Inferior parietal cortex (tissue), 1 donor: ENCODE results near the gene TOP1.

Experiments
- DNase-seq: peaks from one replicate; pipeline ENCODE4 v3.0.0-alpha.2; 2016; ENCODE audit errors: extremely low spot score

Gene TOP1

DNA sequence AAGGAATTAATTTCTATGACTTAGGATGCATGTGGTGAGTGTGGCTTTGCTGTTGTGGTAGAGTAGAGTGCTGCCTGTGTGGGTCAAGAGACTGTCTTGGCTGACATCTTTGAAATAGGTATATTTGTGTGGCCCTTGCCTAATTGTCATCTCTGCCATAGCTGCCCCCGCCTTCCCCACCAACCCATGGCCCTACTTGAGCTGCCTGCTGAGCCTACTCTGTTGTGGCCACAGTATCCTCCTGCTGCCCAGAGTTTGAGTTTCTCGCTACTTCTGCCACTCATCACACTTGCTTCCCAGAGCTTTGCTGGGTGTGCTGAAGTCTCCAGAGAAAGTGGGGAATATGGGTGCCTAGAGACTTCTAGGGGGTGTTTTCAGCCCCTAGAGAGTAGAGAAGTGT lies 116.7 kb downstream of the TOP1 start:
- DNase-seq: no peak

DNA sequence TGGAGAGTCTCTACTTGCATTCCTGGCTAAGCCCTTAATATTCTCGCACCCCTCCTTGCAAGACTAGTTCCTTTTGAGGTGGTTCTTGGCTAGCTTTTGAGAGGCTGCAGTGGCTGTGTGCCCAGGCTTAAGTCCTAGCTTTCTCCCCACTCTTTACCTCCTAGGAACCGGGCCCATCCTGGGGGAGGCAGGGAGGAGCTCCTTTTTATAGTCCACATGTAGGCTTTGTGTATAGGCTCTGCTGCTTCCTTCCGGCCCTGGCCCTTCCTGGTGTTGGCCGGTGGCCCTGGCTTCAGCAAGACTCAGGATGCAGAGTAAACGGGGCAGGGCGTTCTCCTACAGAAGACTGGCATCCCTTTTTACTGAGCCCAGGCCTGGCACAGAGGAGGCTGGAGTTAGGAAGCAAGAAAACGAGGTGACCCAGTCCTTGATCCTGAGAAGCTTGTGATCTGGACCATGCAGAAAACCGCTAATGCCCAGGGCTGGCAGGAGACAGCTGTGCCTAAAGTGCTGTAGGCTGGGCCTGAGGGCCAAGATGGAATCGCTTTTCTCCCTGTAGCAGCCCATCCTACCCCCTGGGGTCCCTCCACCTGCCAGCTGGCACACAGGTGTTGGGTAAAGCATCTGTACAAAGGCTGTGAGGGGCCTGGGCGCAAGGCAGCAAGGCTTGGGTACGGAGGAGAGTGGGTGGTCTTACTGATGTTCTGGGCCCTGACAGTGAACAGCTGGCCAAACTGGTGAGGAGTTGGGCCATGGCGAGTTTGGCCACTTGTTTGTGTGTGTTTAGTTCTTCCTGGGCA lies 117.4 kb downstream of the TOP1 start:
- DNase-seq: no peak

DNA sequence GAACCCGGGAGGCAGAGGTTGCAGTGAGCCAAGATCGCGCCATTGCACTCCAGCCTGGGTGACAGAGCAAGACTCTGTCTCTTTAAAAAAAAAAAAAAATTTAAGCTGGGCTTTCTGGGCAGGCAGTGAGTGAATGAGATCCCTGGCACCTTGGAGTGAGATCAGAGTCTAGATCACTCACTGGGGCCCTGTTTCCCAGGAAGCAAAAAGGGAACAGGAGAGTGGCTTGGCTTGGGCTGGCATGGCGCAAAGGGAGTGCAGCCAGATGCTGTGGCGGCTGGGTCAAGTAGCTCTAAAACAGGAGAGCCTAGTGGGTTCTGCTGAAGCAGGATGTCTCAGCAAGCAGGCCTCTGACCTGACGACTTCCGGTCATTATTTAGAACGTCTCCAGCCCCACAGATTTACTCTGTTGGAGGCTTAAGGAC lies 119.2 kb downstream of the TOP1 start:
- no peak for DNase-seq

DNA sequence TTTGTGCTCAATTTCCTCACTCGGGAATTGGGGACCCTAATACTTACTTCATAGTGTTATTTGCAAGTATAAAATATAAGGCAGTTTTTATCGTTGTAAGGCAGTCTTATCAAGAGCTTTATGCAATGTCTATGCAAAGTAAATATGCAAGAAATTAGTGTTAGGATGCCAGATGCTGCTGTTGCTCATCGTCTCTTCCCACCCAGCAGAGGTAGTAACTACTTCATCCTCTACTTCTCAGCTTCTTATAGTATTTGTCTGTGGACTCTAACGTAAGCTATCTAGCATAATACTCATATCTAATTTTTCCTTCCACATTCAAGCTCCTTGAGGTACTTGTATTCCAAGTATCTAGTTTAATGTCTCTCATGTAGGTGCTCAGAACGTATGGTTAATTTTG lies 120.3 kb downstream of the TOP1 start:
- DNase-seq: no peak

DNA sequence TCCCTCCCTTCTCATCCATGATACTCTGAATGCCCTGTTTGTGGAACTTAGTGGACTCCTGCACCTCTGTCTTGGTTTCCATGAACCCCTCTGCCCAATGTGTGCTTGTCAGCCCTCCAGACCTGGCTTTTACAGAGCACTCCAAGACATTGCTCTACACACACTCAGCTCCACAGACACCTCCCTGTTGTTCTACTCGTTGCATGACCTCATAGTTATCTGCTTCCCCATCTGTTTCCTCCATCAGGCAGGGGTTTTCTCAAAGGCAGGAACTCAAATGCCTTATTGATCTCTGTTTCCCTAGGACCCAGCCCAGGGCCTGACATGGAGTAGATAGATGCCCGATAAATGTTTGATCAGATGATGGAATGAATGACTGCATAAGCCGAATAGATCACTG lies 122.0 kb downstream of the TOP1 start:
- DNase-seq: no peak

DNA sequence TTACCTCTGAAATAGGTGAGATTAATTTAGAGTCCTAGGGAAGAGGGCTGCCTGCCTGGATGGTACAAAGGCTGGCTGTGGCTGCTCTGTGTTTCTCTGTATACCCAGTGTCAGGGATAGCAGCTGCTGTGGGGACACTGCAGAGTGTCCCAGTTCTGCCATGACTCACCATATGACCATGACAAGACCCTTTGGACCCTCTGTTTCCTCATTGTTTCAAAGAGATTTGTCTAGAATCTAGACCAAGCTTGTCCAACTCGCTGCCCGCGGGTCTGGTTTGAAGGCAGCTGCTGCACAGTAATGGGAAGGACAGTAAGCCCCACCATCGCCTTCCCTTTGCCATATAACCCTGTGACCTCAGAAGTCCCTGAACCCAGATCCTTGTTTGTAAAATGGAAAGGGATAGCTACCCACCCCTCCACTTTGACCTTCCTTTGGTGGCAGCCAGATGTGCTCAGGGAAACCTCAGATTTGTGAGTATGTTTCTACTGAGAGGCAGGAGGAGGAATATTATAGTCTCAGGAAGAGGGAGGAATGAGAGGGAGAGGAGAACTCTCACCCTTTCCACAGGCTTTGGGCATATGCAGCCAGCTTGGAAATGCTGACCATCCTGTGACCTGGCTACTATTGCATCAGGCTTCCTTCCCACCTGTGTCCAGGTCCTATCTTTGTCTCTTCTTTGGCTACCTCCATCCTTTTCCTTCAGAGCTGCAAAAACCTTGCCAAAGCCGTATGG lies 122.7 kb downstream of the TOP1 start:
- DNase-seq: no peak

DNA sequence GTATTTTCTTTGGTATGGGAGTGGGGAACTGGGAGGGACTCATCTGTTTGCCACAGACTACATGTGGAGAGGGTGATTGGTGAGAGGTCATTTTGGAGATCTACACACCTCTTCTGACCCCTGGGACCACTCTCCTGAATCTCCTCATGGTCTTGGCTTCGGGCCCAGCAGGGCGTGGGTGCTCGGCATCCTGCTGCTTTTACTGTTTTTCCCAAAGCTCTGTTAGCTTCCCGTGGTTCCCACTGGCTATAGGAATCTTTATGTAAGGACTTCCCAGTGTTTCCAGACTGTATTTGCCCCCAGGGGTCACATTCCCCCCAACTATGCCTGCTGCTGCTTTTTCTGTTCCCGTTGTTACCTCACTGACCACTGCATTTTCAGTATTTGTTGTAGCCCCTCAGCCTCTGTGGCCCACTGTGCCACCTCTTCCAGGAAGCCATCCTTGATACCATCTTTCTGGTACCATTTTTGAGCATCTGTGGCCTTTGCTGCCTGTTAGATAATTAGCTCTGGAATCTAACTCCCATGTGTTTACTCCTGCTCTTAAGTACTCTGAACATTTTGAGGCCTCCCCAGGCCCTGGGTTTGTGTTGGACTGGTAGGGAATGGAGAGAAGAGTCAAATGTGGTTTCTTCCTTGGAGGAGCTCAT lies 123.6 kb downstream of the TOP1 start:
- DNase-seq: no peak

DNA sequence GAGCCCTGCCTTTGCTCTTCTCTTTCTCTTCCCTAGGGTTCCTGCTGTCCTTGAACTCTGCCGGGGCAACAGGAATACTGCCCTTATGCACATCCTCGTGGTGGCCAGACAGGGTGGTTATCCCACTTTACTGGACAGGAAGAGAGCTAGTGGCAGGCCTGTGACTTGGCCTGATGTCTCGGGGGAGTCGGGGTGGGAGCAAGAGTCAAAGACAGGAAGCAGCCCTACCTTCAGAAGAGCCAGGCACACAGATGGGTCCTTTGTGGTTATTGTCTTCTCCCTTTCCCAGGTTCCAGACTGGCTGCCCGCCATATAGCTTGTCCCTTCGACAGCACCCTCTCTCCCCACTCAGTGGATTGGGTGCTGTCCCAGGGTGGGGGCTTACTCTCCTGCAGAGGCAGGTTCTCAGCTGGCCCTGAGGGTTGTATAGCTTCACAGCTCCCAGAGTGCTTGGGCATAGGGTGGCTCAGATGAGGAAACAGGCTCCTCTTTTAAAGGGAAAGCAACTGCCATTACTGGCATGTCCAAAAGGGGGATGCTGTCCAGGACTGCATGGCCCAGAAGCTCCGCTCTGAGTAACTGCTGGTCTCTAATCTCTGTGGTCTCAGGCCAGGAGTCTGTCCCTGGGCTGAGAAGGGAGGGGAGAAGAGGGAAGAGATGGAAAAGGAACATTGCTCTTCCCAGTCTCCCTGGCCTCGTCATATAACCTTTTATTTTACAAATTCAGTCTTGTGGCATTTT lies 126.0 kb downstream of the TOP1 start:
- no peak for DNase-seq

DNA sequence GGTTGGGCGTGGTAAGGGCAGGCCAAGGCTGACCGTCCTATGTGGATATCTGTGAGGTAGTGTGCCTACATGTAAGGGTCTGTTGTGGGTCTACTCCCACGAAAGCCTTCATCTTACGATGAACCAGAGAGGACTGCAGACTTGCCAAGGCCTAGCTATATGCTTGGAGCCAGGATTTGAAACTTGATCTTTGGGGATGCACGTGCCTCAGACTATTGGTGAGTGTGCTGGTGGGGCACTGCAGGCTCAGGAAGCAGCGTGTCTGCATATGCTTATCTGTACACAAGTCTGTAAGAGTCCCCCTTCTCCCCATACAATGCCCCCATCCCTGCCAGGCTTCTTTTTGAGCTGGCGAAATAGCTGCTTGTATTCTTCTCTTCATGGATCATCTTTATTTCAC lies 126.6 kb downstream of the TOP1 start:
- no peak for DNase-seq

DNA sequence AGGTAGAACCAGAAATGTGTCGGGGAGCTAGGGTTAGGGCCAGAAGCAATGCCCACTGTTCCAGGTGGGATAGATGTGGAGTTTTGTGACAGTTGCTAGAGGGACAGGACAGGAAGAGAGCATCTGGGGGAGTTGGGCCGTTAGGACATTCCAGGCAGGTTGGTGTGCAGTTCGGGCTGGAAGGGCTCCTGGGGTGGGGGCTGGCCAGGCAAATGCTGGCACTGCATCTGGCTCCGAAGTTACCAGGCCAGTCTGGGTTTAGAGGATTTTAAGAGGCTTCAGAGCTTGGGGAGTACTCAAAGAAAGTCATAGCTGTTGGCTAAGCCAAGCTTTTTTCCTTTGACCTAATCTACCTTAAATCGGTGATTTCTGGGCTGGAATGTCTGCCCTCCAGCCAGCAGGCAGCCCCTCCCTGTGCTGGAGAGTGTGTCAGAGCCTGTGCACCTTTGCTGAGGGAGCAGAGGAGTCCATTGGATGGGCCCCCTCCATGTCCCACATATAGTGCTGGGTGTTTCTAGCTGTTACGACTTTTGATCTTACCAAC lies 129.5 kb downstream of the TOP1 start:
- no peak for DNase-seq

DNA sequence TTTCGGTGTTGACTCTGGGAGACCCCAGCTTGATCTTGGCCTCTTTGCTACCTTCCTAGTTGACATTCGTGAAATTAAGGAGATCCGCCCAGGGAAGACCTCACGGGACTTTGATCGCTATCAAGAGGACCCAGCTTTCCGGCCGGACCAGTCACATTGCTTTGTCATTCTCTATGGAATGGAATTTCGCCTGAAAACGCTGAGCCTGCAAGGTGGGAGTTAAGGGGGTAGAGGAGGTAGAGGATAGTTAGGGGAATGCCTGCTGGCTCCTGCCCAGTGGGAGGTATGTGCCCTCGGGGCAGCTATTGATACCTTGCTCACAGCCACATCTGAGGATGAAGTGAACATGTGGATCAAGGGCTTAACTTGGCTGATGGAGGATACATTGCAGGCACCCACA lies 130.9 kb downstream of the TOP1 start:
- DNase-seq: no peak

DNA sequence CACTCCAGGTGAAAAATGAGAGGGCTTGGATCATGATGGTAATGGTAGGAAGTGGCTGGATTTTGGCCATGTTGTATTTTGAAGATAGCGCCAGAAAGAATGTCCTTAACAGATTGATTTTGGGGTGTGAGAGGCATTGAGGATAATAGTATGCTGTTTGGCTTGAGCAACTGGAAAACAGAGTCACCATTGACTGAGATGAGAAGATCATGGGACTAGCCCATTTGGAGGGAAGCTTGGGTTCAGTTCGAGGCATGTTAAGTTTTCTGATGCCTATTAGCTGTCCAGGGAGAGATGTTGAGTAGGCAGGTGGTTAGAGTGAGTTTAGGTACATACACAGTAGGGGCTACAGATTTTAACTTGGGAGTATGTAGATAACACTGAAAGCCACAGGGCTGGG lies 132.1 kb downstream of the TOP1 start:
- no peak for DNase-seq

DNA sequence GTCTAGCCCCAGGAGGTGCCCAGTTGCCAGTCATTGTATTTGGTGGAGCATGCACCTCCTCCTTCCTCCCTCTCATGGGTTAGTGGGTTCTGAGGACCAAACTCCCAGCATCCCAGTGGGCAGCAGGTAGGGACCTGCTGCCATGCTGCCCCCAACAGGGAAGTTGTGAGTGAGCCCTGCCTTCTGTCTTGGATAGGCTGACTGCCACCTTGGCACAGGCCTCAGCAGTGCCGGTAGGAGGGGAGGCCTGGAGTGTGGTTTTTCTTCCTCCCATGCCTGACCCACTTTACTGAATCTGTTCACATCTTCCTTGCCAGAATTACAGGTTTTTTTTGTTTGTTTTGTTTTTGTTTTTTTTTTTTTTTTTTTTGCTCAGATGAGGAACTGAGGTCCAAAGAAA lies 133.3 kb downstream of the TOP1 start:
- DNase-seq: no peak

DNA sequence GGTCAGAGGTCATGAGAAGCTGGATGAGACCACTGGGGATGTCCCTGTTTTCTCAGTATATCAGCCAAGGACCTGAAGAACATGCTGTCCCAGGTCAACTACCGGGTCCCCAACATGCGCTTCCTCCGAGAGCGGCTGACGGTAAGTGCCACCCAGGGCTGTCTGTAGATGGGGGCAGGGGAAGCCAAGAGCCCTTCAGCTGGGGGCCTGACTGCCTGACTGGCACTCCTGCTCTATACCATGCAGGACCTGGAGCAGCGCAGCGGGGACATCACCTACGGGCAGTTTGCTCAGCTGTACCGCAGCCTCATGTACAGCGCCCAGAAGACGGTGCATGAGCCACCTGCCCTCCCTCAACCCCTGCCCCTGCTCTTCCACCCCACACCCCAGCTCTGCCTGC lies 133.8 kb downstream of the TOP1 start:
- no peak for DNase-seq

DNA sequence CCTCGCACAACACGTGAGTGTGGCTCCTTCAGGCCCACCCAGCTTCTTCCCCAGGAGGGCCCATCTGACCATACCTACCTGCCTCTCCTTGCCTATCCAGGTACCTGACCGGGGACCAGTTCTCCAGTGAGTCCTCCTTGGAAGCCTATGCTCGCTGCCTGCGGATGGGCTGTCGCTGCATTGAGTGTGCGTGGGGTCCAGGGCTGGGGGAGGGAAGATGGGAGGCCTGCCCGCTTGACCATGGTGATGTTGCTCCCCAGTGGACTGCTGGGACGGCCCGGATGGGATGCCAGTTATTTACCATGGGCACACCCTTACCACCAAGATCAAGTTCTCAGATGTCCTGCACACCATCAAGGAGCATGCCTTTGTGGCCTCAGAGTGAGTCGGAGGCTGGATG lies 135.2 kb downstream of the TOP1 start:
- DNase-seq: no peak

DNA sequence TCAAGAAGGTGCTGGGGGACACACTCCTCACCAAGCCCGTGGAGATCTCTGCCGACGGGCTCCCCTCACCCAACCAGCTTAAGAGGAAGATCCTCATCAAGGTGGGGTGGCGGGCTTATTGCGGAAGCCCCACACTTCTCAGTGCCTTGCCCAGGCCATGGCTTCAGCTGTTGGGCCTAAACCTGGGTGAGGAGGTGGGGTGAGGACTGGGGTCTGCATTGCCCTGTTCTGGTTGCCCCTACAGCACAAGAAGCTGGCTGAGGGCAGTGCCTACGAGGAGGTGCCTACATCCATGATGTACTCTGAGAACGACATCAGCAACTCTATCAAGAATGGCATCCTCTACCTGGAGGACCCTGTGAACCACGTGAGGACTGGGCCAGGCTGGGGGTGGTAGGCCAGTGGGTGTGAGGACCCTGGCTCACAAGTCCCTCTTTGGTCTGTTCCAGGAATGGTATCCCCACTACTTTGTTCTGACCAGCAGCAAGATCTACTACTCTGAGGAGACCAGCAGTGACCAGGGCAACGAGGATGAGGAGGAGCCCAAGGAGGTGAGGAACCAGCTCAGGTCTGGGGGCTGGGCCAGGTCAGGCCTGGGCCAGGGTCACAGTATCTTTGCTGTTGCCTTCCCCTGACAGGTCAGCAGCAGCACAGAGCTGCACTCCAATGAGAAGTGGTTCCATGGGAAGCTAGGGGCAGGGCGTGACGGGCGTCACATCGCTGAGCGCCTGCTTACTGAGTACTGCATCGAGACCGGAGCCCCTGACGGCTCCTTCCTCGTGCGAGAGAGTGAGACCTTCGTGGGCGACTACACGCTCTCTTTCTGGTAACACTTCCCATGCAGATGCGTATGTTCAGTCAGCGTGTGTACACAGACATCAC lies 136.6 kb downstream of the TOP1 start:
- no peak for DNase-seq

DNA sequence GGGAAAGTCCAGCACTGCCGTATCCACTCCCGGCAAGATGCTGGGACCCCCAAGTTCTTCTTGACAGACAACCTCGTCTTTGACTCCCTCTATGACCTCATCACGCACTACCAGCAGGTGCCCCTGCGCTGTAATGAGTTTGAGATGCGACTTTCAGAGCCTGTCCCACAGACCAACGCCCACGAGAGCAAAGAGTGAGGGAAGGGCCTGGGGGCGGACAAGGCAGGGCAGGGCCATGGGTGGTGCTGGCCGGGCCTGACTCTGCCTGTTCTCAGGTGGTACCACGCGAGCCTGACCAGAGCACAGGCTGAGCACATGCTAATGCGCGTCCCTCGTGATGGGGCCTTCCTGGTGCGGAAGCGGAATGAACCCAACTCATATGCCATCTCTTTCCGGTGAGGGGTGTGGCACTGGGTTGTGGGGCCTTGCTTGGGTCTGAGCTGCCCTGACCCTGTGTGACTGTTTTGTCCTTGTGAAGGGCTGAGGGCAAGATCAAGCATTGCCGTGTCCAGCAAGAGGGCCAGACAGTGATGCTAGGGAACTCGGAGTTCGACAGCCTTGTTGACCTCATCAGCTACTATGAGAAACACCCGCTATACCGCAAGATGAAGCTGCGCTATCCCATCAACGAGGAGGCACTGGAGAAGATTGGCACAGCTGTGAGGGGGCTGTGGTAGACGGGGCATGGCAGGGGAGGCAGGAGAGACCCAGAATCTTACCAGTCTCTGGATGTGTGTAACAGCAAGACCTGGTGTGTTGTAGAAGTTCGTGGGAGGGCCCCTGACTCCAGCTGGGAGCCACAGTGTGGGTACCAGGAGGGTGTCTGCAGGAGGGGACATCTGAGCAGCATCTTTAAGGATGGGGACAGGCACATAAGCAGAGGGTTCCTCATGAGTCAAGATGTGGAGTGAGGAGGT lies 137.8 kb downstream of the TOP1 start:
- DNase-seq: no peak

DNA sequence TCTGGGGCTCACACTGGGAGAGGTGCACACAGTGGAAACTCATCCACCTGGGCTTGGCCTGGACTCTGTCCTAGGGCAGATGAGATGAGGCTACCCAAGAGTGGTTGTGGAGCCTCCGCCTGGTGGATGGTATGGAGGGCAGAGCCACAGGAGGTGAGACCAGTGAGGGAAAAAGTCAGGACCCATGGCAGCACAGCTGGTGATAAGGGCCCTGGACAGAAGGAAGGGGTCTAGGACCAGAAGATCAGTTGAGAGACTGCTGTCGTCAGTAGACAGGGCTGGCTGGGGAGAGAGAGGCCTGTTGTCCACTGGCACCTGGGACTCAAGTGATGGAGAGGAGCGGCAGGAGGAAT lies 138.5 kb downstream of the TOP1 start:
- DNase-seq: no peak

DNA sequence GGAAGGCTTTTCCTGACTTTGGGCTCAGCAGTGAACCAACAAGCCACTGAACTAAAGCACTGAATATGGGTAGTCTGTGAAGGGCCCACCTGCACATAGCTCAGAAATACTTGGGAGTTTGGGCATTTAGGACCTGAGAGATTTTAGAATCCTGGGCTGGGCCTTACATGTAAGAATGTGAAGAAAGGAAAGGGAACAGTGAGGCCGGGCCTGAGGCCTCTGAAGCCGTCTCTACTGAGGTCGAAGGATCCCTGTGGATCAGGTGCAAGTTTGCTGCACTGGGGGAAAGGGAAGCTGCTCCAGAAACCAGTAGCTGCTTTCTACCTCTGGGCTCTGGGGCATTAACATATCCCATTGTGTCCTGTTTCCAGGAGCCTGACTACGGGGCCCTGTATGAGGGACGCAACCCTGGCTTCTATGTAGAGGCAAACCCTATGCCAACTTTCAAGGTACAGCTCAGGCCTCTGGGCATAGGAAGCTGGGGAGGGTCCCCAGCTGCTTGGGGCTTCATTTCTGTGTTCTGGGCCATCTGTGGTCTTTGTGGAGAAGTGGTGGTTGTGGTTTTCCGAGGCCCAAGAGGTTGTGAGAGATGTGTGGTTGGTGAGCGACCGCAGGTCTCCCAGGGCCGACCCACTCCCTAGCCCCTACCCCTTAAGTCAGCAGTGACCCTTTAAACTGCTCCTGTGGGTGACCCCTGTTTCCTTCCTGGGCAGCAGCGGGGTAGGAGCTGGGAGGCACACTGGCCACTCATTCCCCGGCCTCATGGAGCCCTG lies 139.0 kb downstream of the TOP1 start:
- DNase-seq: no peak
